HG03064 (cell line): ENCODE data around the gene EPS15.
"Not testable (repeated sequence)": the region's sequence is repeated elsewhere in the genome, so short reads cannot be mapped to it uniquely, and the experiment has no call there.

ENCODE experiments used
- ATAC-seq: cut with Tn5 transposase; IDR thresholded peaks from one replicate; pipeline ENCODE4 v1.9.1; 2021; ENCODE audit warnings: low read depth; ENCODE audit not compliant: unreplicated experiment

Gene EPS15

GRCh38 chr1:51474832-51475620 lies 44.0 kb downstream of the EPS15 start:
- not testable (repeated sequence) for ATAC-seq

GRCh38 chr1:51473331-51474115 lies 45.5 kb downstream of the EPS15 start:
- ATAC-seq = no peak

GRCh38 chr1:51472359-51472758 lies 46.7 kb downstream of the EPS15 start:
- no peak for ATAC-seq

GRCh38 chr1:51469518-51469917 lies 49.5 kb downstream of the EPS15 start:
- no peak for ATAC-seq

- ATAC-seq = no peak
Measured at GRCh38 chr1:51464828-51465227, 54.2 kb downstream of the EPS15 start.

- ATAC-seq = no peak
Measured at GRCh38 chr1:51463561-51463960, 55.5 kb downstream of the EPS15 start.

- not testable (repeated sequence) for ATAC-seq
Measured at GRCh38 chr1:51462289-51462688, 56.8 kb downstream of the EPS15 start.

- no peak for ATAC-seq
Measured at GRCh38 chr1:51454554-51454953, 64.5 kb downstream of the EPS15 start.

GRCh38 chr1:51453010-51453409 lies 66.1 kb downstream of the EPS15 start:
- ATAC-seq = no peak

- ATAC-seq = not testable (repeated sequence)
Measured at GRCh38 chr1:51448844-51449454, 70.1 kb downstream of the EPS15 start.

- ATAC-seq = no peak
Measured at GRCh38 chr1:51445351-51446090, 73.5 kb downstream of the EPS15 start.

- no peak for ATAC-seq
Measured at GRCh38 chr1:51444534-51445192, 74.4 kb downstream of the EPS15 start.

GRCh38 chr1:51444096-51444495 lies 75.0 kb downstream of the EPS15 start:
- no peak for ATAC-seq

- ATAC-seq = no peak
Measured at GRCh38 chr1:51443555-51443954, 75.5 kb downstream of the EPS15 start.

- ATAC-seq = no peak
Measured at GRCh38 chr1:51442616-51443015, 76.5 kb downstream of the EPS15 start.

GRCh38 chr1:51442198-51442597 lies 76.9 kb downstream of the EPS15 start:
- no peak for ATAC-seq

GRCh38 chr1:51439895-51440294 lies 79.2 kb downstream of the EPS15 start:
- ATAC-seq = no peak

GRCh38 chr1:51439053-51439452 lies 80.0 kb downstream of the EPS15 start:
- no peak for ATAC-seq

- not testable (repeated sequence) for ATAC-seq
Measured at GRCh38 chr1:51437391-51437790, 81.7 kb downstream of the EPS15 start.

GRCh38 chr1:51435878-51436277 lies 83.2 kb downstream of the EPS15 start:
- ATAC-seq = no peak
